Body of pancreas (tissue), 4 donors: ENCODE measurements around the gene CACNA1C.

Source experiments
- CTCF ChIP-seq, 7 experiments: fragments of 450-650 bp in 4 of 7; fragments of 200-600 bp in 3 of 7; sonication (generic) in 3 of 7; IDR thresholded peaks; one replicate each; pipeline ENCODE4 v1.5.1; 2016 to 2019; ENCODE audit warnings: antibody characterized with exemption in 7 of 7
- POLR2A ChIP-seq, 3 donors: fragments of 450-650 bp; IDR thresholded peaks; one replicate each; pipeline ENCODE4 v1.6.1; 2016; ENCODE audit warnings: antibody characterized with exemption in 3 of 3, mild to moderate bottlenecking in 2 of 3

GRCh38 chr12:2288471-2288870 is 235.7 kb downstream of the CACNA1C start:
- TF ChIP-seq POLR2A (IDR thresholded peaks at IDR 0.05) (no peak), CTCF (IDR thresholded peaks at IDR 0.05) (no peak)
